ENCODE measurements around the gene PNMA1.

Gene PNMA1

DNA sequence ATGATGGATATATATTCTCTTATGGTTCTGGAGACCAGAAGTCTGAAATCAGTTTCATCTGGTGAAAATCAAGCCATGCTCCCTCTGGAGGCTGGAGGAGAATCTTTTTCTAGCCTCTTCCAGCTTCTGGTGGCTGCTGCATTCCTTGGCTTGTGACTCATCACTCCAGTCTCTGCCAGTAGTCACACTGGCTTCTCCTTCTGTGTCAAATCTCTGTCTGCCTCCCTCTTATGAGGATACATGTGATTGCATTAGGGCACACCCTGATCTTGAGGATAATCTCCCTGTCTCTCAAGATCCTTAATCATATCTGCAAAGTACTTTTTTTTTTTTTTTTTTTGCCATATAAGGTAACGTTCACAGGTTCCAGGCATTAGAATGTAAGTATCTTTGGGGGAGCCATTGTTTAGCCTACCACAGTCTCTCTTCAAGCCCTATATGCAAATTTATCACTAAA lies 51.7 kb downstream of the PNMA1 start:
- no peak for DNase-seq

DNA sequence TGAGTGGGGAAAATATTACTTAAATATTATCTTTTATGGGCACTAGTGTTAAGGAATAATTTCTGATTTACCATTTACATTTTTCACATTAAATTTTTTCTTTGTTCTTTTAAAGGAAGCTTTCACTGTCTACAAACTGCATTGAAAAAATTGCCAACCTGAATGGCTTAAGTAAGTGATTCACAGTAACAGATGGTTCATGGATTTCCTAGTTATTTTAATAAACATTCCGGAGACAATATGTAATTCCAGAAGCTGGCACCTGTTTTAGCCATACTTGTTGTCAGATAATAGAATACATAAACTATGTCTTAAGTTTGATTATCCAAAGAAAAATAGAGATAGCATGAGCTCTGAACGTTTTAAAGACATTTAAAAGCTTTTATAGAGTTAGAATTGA lies 52.3 kb downstream of the PNMA1 start:
- DNase-seq: no peak

Data from NCI-H1417 (cell line).